Liver (tissue), 9 donors: ENCODE results near the gene NUDT21. TPM values are rescaled to one million over a fixed set of nuclear protein-coding genes. Genes with fewer than 3 reads are reported as not detected.
"Not testable (repeated sequence)": the region's sequence is repeated elsewhere in the genome, so short reads cannot be mapped to it uniquely, and the experiment has no call there.

ENCODE experiments used
- DNase-seq: peaks from one replicate; pipeline ENCODE4 v3.0.0-alpha.2; 2017; ENCODE audit warnings: low spot score
- H3K27ac ChIP-seq, 2 donors: one replicate each; pipeline ENCODE4 v1.7.0; 2013; ENCODE audit warnings: inconsistent platforms in 2 of 2, low read length in 2 of 2, control low read depth in 1 of 2, low read depth in 1 of 2, mild to moderate bottlenecking in 1 of 2
- H3K27me3 ChIP-seq, 4 donors: one replicate each; pipeline versions ENCODE4 v1.6.1 to v1.7.0; 2013; ENCODE audit warnings: low read length in 3 of 4, inconsistent platforms in 1 of 4, mild to moderate bottlenecking in 1 of 4, moderate library complexity in 1 of 4; ENCODE audit not compliant: control insufficient read depth in 4 of 4, insufficient read depth in 4 of 4
- H3K36me3 ChIP-seq, 4 donors: one replicate each; pipeline versions ENCODE4 v1.6.1 to v1.7.0; 2013; ENCODE audit warnings: low read length in 3 of 4, mild to moderate bottlenecking in 3 of 4, low read depth in 1 of 4, moderate library complexity in 1 of 4; ENCODE audit not compliant: control insufficient read depth in 4 of 4, insufficient read depth in 3 of 4
- H3K4me1 ChIP-seq, 4 donors: one replicate each; pipeline versions ENCODE4 v1.6.1 to v1.7.0; 2013; ENCODE audit warnings: low read length in 3 of 4, mild to moderate bottlenecking in 3 of 4, moderate library complexity in 1 of 4; ENCODE audit not compliant: control insufficient read depth in 4 of 4, insufficient read depth in 4 of 4
- H3K4me3 ChIP-seq, 3 donors: one replicate each; pipeline versions ENCODE4 v1.6.1 to v1.7.0; 2013; ENCODE audit warnings: low read length in 3 of 3, control low read depth in 1 of 3, low read depth in 1 of 3, mild to moderate bottlenecking in 1 of 3
- H3K9ac ChIP-seq, 2 donors: one replicate each; pipeline ENCODE4 v1.7.0; 2013; ENCODE audit warnings: low read length in 2 of 2, mild to moderate bottlenecking in 2 of 2, moderate library complexity in 2 of 2, control low read depth in 1 of 2, low read depth in 1 of 2
- H3K9me3 ChIP-seq, 4 donors: one replicate each; pipeline versions ENCODE4 v1.6.1 to v1.7.0; 2013; ENCODE audit warnings: low read length in 3 of 4; ENCODE audit not compliant: control insufficient read depth in 4 of 4
- EGR1 ChIP-seq, 2 donors: IDR thresholded peaks; 2 replicates each; pipeline ENCODE4 v1.6.1; 2016 to 2018; ENCODE audit warnings: antibody characterized with exemption in 2 of 2, low read depth in 2 of 2
- FOXA1 ChIP-seq: IDR thresholded peaks from 2 replicates; pipeline ENCODE4 v1.6.1; 2016; ENCODE audit warnings: antibody characterized with exemption
- FOXA2 ChIP-seq: IDR thresholded peaks from 2 replicates; pipeline ENCODE4 v1.6.1; 2016; ENCODE audit warnings: antibody characterized with exemption
- GABPA ChIP-seq, 2 donors: IDR thresholded peaks in 1 of 2; conservative IDR thresholded peaks in 1 of 2; 2 replicates each; pipeline ENCODE4 v1.6.1; 2016; ENCODE audit warnings: antibody characterized with exemption in 2 of 2, mild to moderate bottlenecking in 1 of 2, moderate library complexity in 1 of 2
- HNF4A ChIP-seq, 2 donors: conservative IDR thresholded peaks; 2 replicates each; pipeline ENCODE4 v1.6.1; 2016; ENCODE audit warnings: antibody characterized with exemption in 2 of 2, mild to moderate bottlenecking in 2 of 2
- HNF4G ChIP-seq: IDR thresholded peaks from 2 replicates; pipeline ENCODE4 v1.6.1; 2016; ENCODE audit warnings: antibody characterized with exemption
- JUND ChIP-seq, 2 donors: IDR thresholded peaks; 2 replicates each; pipeline ENCODE4 v1.6.1; 2016; ENCODE audit warnings: antibody characterized with exemption in 2 of 2
- MAX ChIP-seq: IDR thresholded peaks from 2 replicates; pipeline ENCODE4 v1.6.1; 2016; ENCODE audit warnings: antibody characterized with exemption
- NR2F2 ChIP-seq: IDR thresholded peaks from 2 replicates; pipeline ENCODE4 v1.6.1; 2016; ENCODE audit warnings: antibody characterized with exemption
- RAD21 ChIP-seq, 2 donors: IDR thresholded peaks; 2 replicates each; pipeline ENCODE4 v1.6.1; 2016; ENCODE audit warnings: antibody characterized with exemption in 2 of 2, mild to moderate bottlenecking in 2 of 2
- RXRA ChIP-seq, 2 donors: IDR thresholded peaks; 2 replicates each; pipeline ENCODE4 v1.6.1; 2017 to 2018; ENCODE audit warnings: antibody characterized with exemption in 2 of 2, mild to moderate bottlenecking in 1 of 2
- SP1 ChIP-seq: IDR thresholded peaks from 2 replicates; pipeline ENCODE4 v1.6.1; 2018; ENCODE audit warnings: antibody characterized with exemption, mild to moderate bottlenecking
- TAF1 ChIP-seq: conservative IDR thresholded peaks from 2 replicates; pipeline ENCODE4 v1.6.1; 2016; ENCODE audit warnings: antibody characterized with exemption, mild to moderate bottlenecking
- YY1 ChIP-seq: IDR thresholded peaks from 2 replicates; pipeline ENCODE4 v1.6.1; 2016; ENCODE audit warnings: antibody characterized with exemption, mild to moderate bottlenecking
- ZBTB33 ChIP-seq: IDR thresholded peaks from 2 replicates; pipeline ENCODE4 v1.6.1; 2016; ENCODE audit warnings: antibody characterized with exemption
- WGBS: extraction: QIAGEN DNeasy Blood & Tissue Kit; methylation state at CpG from one replicate; pipeline ENCODE4 v1.1.7; 2013; 5-methylcytosine and 5-hydroxymethylcytosine counted together
- polyA plus RNA-seq, 2 donors: library from polyadenylated mRNA; stranded (reverse) in 1 of 2; unstranded in 1 of 2; fragments of 200-250 nt in 1 of 2; fragments of >200 nt in 1 of 2; fragmentation: Nextera tagmentation in 1 of 2; extraction: Ambion mirVana in 1 of 2; gene quantifications; one replicate each; pipeline versions ENCODE4 v1.2.1 to v1.2.3, GENCODE V29; 2013 to 2015
- total RNA-seq, 2 donors: library from RNA; depleted of rRNA; stranded (reverse); fragments of >200 nt; gene quantifications; one replicate each; pipeline ENCODE4 v1.2.3, GENCODE V29; 2014
- TF ChIP-seq, protein P1 (sequence below): IDR thresholded peaks from 2 replicates; pipeline ENCODE4 v1.6.1; 2016; ENCODE audit warnings: antibody characterized with exemption, mild to moderate bottlenecking
- TF ChIP-seq, protein P2 (sequence below): IDR thresholded peaks from 2 replicates; pipeline ENCODE4 v1.6.1; 2016; ENCODE audit warnings: antibody characterized with exemption
- TF ChIP-seq, protein P3 (sequence below): fragments of 150-350 bp; IDR thresholded peaks from 2 replicates; pipeline ENCODE4 v1.5.1; 2017; ENCODE audit warnings: improper control_type of control experiment, low read depth, low read length; ENCODE audit not compliant: missing input control
- donor health status: healthy.
- donor health status: healthy.
- donor health status: healthy.
- donor health status: healthy.
- donor health status: healthy.

The NUDT21 gene
- total and polyA plus RNA-seq, 4 donors = 19.3 to 43.9 (median 27.2) TPM

- peaks cover 10 to 32% (median 26%) of the 10 kb centered on the region in 4 donors for H3K4me1 ChIP-seq
- peak overlapping the region; percentile 80 to 82 for H3K27ac ChIP-seq
- peaks cover 0 to 1% (median 0%) of the 10 kb centered on the region in 4 donors for H3K9me3 ChIP-seq
- WGBS = 37% methylated on average over 5 of the region's 5 CpGs
- no peak overlapping the region for H3K4me3 ChIP-seq
- no peak overlapping the region for H3K9ac ChIP-seq
- peaks cover 3 to 25% (median 12%) of the 10 kb centered on the region in 4 donors for H3K36me3 ChIP-seq
- no peak for DNase-seq
- H3K27me3 ChIP-seq = no peaks in the 10 kb centered on the region
- no peak for TF ChIP-seq ZBTB33
- peak; percentile 32 to 41 for TF ChIP-seq JUND (IDR thresholded peaks at IDR 0.05)
- no peak for TF ChIP-seq SP1
Observed at GRCh38 chr16:56382901-56383355, 68.2 kb downstream of the NUDT21 start.

- no peak for DNase-seq
- peak overlapping the region; percentile 80 to 82 for H3K27ac ChIP-seq
- 42% methylated on average over 4 of the region's 4 CpGs for WGBS
- peaks cover 10 to 32% (median 26%) of the 10 kb centered on the region in 4 donors for H3K4me1 ChIP-seq
- H3K4me3 ChIP-seq = no peak overlapping the region
- no peaks in the 10 kb centered on the region for H3K27me3 ChIP-seq
- peaks cover 0 to 1% (median 0%) of the 10 kb centered on the region in 4 donors for H3K9me3 ChIP-seq
- H3K9ac ChIP-seq = no peak overlapping the region
- H3K36me3 ChIP-seq = peaks cover 3 to 20% (median 8%) of the 10 kb centered on the region in 4 donors
- no peak for TF ChIP-seq FOXA1
- TF ChIP-seq ZBTB33 = peak; percentile 60
- TF ChIP-seq, protein P1, sequence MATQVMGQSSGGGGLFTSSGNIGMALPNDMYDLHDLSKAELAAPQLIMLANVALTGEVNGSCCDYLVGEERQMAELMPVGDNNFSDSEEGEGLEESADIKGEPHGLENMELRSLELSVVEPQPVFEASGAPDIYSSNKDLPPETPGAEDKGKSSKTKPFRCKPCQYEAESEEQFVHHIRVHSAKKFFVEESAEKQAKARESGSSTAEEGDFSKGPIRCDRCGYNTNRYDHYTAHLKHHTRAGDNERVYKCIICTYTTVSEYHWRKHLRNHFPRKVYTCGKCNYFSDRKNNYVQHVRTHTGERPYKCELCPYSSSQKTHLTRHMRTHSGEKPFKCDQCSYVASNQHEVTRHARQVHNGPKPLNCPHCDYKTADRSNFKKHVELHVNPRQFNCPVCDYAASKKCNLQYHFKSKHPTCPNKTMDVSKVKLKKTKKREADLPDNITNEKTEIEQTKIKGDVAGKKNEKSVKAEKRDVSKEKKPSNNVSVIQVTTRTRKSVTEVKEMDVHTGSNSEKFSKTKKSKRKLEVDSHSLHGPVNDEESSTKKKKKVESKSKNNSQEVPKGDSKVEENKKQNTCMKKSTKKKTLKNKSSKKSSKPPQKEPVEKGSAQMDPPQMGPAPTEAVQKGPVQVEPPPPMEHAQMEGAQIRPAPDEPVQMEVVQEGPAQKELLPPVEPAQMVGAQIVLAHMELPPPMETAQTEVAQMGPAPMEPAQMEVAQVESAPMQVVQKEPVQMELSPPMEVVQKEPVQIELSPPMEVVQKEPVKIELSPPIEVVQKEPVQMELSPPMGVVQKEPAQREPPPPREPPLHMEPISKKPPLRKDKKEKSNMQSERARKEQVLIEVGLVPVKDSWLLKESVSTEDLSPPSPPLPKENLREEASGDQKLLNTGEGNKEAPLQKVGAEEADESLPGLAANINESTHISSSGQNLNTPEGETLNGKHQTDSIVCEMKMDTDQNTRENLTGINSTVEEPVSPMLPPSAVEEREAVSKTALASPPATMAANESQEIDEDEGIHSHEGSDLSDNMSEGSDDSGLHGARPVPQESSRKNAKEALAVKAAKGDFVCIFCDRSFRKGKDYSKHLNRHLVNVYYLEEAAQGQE = peak; percentile 52
- TF ChIP-seq EGR1 (IDR thresholded peaks at IDR 0.05; ENCODE audit: low read depth in 2 of 2) = no peak
- peak; percentile 64 for TF ChIP-seq MAX
- TF ChIP-seq NR2F2 = no peak
- TF ChIP-seq RXRA (IDR thresholded peaks at IDR 0.05) = peak; percentile 35 to 78
- peak; percentile 6 for TF ChIP-seq FOXA2
- no peak for TF ChIP-seq TAF1
- TF ChIP-seq RAD21 (IDR thresholded peaks at IDR 0.05) = peak in 1 of 2 donors; percentile 42
- TF ChIP-seq, protein P2, sequence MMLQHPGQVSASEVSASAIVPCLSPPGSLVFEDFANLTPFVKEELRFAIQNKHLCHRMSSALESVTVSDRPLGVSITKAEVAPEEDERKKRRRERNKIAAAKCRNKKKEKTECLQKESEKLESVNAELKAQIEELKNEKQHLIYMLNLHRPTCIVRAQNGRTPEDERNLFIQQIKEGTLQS = no peak
- TF ChIP-seq JUND (IDR thresholded peaks at IDR 0.05) = no peak
- TF ChIP-seq HNF4G = peak; percentile 61
- TF ChIP-seq HNF4A (conservative IDR thresholded peaks at IDR 0.05) = peak; percentile 89 to 90
- TF ChIP-seq YY1 = peak; percentile 60
- peak; percentile 48 for TF ChIP-seq SP1
- no peak for TF ChIP-seq GABPA (IDR thresholded peaks at IDR 0.05 in 1 of 2, conservative IDR thresholded peaks at IDR 0.05 in 1 of 2)
- TF ChIP-seq, protein P3, sequence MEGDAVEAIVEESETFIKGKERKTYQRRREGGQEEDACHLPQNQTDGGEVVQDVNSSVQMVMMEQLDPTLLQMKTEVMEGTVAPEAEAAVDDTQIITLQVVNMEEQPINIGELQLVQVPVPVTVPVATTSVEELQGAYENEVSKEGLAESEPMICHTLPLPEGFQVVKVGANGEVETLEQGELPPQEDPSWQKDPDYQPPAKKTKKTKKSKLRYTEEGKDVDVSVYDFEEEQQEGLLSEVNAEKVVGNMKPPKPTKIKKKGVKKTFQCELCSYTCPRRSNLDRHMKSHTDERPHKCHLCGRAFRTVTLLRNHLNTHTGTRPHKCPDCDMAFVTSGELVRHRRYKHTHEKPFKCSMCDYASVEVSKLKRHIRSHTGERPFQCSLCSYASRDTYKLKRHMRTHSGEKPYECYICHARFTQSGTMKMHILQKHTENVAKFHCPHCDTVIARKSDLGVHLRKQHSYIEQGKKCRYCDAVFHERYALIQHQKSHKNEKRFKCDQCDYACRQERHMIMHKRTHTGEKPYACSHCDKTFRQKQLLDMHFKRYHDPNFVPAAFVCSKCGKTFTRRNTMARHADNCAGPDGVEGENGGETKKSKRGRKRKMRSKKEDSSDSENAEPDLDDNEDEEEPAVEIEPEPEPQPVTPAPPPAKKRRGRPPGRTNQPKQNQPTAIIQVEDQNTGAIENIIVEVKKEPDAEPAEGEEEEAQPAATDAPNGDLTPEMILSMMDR = no peak
Observed at GRCh38 chr16:56382459-56382858, 68.7 kb downstream of the NUDT21 start.

GRCh38 chr16:56380778-56381485 lies 70.2 kb downstream of the NUDT21 start:
- H3K4me3 ChIP-seq, H3K27me3 ChIP-seq, H3K27ac ChIP-seq, H3K9ac ChIP-seq, DNase-seq, H3K9me3 ChIP-seq: not testable (repeated sequence)
- 96% methylated on average over 3 of the region's 3 CpGs for WGBS
- H3K4me1 ChIP-seq = peaks cover 11 to 40% (median 31%) of the 10 kb centered on the region in 4 donors
- peaks cover 2 to 15% (median 4%) of the 10 kb centered on the region in 4 donors for H3K36me3 ChIP-seq
